GM12864 (cell line): ENCODE data around the gene CFL2.
A peak's percentile ranks its signal among the peaks of the same experiment; 100 is the strongest.

Experiments used
- DNase-seq: peaks from one replicate; pipeline ENCODE4 v3.0.0-alpha.2; 2011; ENCODE audit warnings: low read depth
- H3K4me3 ChIP-seq: 2 replicates; pipeline ENCODE4 v1.5.1; 2011; ENCODE audit warnings: mild to moderate bottlenecking, low read depth, low read length, control low read depth
- TF ChIP-seq, protein P1 (sequence below): IDR thresholded peaks from 2 replicates; pipeline ENCODE4 v1.5.1; 2011; ENCODE audit warnings: low read depth, mild to moderate bottlenecking, moderate library complexity, low read length, control low read depth, inconsistent platforms; ENCODE audit errors: missing control alignments

CFL2 gene

DNA sequence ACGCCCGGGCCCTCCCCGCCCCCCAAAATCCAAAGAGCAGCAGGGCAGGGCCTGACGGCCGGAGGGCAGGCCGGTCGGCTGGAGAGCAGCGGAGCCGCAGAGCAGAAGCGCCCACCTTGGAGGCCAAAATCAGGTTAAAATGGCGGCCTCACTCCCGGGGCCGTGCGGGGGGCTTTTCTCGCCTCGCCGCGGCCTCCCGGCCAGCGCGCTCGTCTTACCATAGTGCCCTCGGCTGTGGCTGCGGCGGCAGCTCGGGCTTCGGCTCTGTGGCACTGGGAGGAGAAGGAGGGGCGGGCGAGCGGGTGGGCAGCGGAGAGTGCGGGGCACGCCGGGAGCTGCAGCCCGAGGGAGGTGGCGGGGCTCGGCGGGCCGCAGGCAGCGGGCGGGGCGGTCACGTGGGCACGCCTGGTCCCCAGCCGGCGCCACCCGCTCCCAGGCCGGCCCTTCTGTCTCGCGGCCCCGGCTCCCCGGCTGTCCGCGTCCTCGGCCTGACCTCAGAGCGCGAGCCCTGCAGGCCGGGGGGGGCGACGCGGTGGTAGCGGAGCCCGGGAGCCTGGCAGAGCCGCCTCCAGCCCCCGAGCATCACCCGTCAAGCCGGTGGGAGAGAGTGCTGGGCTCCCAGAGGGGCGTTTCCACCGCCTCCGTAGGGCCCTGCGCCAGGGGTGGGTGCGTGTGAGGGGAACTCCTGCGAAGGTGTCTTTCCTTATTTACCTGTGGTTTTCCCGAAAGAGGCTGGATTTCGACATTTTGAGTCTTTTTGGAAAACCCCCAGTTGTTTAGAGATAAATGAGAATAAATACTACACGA is at the start of gene CFL2:
TSS of gene CFL2 (minus strand) at position 274 of the 807 bp plus-strand sequence. CDS start at position 221, 53 bp downstream.
- H3K4me3 ChIP-seq = peak within 1 kb of the TSS; percentile 95
- TF ChIP-seq, protein P1, sequence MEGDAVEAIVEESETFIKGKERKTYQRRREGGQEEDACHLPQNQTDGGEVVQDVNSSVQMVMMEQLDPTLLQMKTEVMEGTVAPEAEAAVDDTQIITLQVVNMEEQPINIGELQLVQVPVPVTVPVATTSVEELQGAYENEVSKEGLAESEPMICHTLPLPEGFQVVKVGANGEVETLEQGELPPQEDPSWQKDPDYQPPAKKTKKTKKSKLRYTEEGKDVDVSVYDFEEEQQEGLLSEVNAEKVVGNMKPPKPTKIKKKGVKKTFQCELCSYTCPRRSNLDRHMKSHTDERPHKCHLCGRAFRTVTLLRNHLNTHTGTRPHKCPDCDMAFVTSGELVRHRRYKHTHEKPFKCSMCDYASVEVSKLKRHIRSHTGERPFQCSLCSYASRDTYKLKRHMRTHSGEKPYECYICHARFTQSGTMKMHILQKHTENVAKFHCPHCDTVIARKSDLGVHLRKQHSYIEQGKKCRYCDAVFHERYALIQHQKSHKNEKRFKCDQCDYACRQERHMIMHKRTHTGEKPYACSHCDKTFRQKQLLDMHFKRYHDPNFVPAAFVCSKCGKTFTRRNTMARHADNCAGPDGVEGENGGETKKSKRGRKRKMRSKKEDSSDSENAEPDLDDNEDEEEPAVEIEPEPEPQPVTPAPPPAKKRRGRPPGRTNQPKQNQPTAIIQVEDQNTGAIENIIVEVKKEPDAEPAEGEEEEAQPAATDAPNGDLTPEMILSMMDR = no peak
- DNase-seq = peak; percentile 36

DNA sequence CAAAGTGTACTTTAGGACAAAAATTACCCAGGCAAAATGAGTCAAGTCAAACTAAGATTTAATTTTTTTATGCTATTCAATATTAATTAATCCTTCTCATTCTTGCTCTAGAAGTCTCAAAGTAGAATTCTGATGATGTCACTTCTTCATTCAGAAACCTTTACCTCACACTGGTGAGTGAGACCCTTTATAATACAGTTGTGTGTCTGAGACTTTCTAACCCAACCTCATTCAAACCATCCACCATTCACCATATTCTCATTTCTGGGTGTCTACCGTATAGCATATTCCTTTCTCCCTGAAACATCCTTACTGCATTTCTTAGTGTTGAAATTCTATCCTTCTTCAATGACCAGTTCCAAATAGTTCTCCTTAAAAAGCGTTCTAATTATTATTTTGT is 40.8 kb upstream of the CFL2 start:
- TF ChIP-seq, protein P1 = no peak
- H3K4me3 ChIP-seq = no peak overlapping the region
- no peak for DNase-seq

DNA sequence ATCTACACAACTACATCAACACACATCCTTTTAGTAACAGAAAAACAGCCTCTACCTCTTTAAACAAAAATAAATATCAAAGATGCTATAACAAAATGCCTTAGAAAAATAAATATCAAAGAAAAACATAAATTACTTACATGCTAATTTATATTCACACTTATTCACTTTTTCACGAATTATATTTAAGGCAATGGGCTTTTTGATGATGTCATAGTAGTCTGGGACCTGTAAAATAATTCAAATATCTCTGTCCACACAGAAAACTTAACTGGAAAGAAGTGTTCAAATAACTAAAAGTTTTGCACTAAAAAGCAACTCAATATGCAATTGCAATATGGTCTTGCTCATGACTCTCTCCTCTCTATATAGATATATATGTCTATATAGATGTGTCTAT is 40.3 kb upstream of the CFL2 start:
- TF ChIP-seq, protein P1 = no peak
- no peak for DNase-seq

DNA sequence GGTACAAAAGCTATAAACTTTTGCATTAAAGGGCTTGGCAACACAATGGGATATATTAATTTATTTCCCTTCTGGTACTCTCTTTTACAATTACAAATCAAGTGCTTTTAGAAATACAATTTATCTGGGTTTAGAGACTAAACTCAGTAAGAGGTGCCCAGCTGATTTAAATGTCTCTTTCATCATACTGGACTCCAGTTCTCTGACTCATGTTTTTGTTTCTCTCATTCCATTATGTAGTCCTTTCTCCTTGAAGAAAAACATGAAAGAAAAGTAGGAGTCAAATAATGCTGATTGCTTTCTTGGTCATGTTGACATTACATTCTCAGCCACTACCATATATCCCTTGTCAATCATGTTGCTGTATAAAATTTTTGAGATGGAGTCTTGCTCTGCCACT is 36.3 kb upstream of the CFL2 start:
- TF ChIP-seq, protein P1 = no peak
- H3K4me3 ChIP-seq = no peak overlapping the region
- no peak for DNase-seq

More for the DNA sequence above, 40.3 kb upstream of the CFL2 start:
- no peak overlapping the region for H3K4me3 ChIP-seq

DNA sequence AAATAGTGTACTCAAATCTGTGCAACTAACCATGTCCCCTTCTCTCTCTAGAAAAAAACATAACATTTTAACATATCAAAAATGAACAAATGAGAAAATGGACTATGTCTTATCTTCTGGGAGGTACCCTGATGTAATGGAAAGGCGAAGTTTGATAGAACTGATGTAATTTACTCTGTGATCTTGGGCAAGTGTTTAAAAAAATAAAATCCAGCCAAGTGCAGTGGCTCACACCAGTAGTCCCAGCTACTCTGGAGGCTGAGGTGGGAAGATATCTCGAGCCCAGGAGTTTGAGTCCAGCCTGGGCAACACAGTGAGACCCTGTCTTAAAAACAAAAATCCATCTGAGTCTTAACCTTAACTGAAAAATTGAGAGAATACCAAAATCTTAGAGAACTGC is 35.8 kb upstream of the CFL2 start:
- TF ChIP-seq, protein P1 = no peak
- H3K4me3 ChIP-seq = no peak overlapping the region
- no peak for DNase-seq

DNA sequence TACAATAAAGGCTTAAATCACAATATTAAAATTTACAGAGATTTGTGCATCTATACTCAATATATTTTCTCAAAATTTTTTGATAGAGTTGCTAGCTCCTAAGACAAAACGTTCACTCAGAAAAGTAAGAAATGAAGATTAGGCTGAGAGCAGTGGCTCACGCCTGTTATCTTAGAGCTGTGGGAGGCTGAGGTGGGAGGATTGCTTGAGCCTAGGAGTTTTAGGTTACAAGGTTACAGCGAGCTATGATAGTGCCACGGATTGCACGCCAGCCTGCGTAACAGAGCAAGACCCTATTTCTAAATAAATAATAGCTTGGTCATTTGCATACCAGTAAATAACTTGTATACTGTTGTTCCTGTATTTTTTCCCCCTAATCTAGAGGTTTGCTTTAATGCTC is 35.0 kb upstream of the CFL2 start:
- DNase-seq = no peak
- TF ChIP-seq, protein P1 = no peak
- H3K4me3 ChIP-seq = no peak overlapping the region
